ENCODE results near the gene TSPAN32.

TSPAN32 gene

DNA sequence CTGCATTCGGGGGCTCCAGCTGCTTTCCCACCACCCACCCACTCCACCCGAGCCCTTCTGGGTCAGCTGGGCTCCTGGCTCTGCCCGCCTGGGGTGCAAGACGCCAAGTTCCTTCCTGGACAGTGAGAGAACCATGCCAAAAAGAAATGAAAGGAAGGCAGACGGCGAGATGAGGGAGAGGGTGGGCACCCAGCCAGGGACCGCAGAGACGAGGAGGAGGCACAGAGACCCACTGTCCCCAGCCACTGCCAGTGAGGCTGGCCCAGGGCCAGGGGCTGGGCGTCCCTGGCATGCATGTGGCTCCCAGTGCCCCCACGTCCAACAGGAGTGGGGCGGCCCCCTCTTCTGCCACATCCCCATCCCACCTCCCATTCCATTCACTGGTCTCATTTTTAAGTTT, 64.5 kb downstream of the TSPAN32 start:
- DNase-seq (ENCODE audit: low read depth in 2 of 2), result no peak

DNA sequence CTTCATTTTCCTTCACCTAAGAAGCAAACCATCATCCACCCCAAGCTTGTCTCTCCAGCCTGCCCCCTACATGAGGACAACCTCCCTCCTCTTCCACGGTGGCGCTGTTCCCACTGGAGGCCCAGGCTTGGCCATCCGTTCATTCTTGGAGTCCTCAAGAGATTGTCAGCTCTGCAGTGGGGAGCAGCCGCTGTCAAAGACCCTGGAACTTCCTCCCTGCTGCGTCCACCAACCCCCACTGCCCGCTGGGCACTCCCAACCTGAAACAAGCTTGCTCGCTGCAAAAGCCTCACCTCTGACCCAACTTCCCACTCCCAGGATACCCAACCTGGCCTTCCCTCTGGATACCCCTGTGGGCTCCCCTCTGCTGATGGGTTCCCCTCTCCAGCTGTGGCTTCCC, 64.9 kb downstream of the TSPAN32 start:
- DNase-seq (ENCODE audit: low read depth in 2 of 2), result no peak

DNA sequence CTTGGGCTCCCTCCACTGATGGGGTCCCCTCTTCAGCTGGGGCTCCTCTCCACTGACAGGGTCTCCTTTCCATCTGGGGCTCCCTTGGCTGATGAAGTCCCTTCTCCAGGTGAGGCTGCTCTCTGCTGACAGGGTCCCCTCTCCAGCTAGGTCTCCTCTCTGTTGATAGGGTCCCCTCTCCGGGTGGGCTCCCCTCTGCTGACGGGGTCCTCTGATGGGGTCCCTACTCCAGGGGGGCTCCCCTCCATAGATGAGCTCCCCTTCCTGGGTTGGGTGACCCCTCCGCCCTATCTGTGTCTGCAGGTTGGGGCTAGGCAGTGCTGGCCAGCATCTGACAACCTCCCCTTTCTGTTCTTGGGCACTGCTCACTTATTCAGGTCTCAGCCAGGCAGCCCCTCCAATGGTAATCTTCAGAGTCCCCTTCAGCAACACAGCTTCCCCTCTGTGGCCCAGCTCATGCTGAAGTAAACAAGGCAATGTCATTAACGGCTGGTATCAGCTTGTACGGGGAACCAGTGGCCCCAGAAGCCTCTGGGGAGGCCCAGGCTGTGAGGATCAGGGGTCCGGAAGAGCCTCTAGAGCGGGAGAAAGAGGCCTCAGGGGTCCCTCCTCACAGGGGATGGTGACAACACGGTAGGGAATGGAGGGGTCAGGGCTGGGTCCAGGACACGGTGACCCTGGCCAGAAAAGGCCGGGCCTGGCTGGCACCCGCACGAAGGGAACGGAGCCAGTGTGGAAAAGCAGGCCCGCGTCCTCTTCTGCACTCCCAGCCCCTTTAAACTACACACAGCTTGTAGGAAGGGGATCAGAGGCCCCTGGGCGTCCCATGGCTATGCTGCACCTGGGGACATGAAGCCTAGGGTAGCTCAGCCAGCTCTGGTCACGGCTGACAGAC, 65.7 kb downstream of the TSPAN32 start:
- DNase-seq (ENCODE audit: low read depth in 2 of 2), result no peak

Data from activated CD4-positive, alpha-beta T cell treated with anti-CD3 and anti-CD28 coated beads for 24 hours (primary cell).